Left colon (tissue), 2 donors: ENCODE data around the gene KCTD18. TPM values are rescaled to one million over a fixed set of nuclear protein-coding genes. Genes with fewer than 3 reads are reported as not detected.

Source experiments
- ATAC-seq: fragments of 200-7000 bp; cut with Tn5 transposase; one replicate; pipeline ENCODE4 v1.9.1; 2020; ENCODE audit warnings: mild to moderate bottlenecking, moderate library complexity
- DNase-seq, 2 donors: peaks; one replicate each; pipeline ENCODE4 v3.0.0-alpha.2; 2020
- intact Hi-C, 2 donors: fragments of 100-400 bp; cut with DNase I in 1 of 2; cut with micrococcal nuclease in 1 of 2; formaldehyde crosslinking; loops; one replicate each; pipeline versions ENCODE4 v1.11.2 to v1.14.0; 2022; cut with DNase I, micrococcal nuclease
- total RNA-seq, 2 donors: library from RNA; stranded (reverse); fragmentation: NEBNext Ultra II Directional; extraction: Animal tissue kit (Norgen Biotek cat#: 25700); gene quantifications; one replicate each; pipeline ENCODE4 v1.2.1, GENCODE V29; 2021
- donor health status: DM: no; HTN: no; CAD: no.
- donor health status: DM: yes; HTN: yes; CAD: no.

Gene KCTD18
- total RNA-seq, 2 donors from 2014 or later, result 13.5 to 16.2 TPM

DNA sequence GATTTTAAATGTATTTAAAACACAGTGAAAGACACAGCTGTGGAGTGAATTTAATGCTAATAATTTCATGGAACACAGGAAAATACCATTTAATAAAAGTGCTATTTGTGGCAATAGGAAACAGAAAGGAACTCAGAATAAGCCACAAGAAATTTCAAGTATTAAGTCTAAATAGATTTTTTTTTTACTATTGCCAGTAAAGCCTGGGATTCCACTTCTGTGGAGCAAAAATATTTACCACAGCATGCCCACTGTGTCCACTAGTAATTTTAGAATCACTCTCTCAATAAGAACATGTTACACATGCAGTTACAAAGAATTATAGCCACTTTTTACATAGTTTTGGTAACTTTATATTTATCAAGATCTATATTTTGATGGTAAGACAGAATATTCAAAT, 17.2 kb downstream of the KCTD18 start:
- intact Hi-C loops, result no loop called here
- ATAC-seq (no peak), DNase-seq (no peak)

DNA sequence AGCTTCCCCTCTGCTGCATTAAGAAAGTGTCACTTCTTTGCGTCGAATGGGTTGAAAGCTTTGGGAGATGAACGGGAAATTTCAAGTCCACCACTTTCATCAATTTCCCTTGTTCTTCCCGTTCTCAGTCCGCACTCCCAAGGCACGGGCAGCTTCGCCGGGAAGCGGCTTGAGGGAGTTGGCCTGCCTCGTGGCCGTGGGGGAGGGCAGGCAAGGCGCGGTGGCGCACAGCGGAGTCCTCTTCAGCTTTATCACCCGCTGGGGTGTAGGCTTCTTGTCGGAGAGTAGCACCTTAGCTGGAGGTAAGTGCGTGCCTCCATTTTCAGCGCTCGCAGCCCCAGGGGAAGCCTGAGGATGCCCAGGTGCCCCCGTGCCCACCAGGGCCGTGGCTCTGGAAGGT, 19.9 kb downstream of the KCTD18 start:
- ATAC-seq, result no peak
- intact Hi-C loops, result no loop called here
- no peak for DNase-seq

DNA sequence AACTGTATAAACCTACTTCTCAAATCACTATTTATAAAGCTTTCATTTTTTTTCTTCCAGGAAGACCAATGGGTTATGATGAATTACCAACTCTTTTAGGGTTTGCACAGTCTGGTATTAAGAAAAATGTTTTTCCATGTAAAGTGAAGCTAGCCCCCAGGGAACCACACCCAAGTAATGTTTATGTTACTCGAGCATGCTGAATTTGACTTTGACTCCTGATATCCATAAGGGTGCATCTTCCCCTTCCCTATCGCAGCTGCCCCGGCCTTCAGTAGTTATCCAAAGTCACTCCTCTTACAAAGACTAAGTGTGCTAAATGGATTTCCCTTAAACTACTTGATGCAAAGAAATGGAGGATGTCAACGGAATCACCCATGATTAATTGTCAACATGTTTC, 21.7 kb downstream of the KCTD18 start:
- ATAC-seq, result no peak
- no peak for DNase-seq
- intact Hi-C loops, result no loop called here

DNA sequence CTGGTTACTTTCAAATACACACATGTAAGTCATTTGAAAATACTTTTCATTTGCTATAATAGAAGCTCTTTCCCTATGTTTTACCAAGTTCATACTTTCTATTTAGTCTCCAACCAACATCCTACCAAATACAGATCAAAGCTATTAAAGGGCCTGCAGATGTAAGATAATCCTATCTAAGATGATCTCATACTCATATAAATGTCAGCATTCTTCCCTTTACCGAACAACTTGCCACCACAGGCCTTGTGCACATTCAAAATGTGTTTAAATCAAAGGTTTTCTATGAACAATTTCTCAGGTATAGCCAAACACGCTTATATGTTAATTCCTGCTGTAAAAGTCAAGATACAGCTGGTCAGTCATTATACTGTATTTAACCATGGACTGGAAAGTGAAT, 23.3 kb downstream of the KCTD18 start:
- intact Hi-C loops, result no loop called here
- DNase-seq, result no peak
- ATAC-seq, result no peak

DNA sequence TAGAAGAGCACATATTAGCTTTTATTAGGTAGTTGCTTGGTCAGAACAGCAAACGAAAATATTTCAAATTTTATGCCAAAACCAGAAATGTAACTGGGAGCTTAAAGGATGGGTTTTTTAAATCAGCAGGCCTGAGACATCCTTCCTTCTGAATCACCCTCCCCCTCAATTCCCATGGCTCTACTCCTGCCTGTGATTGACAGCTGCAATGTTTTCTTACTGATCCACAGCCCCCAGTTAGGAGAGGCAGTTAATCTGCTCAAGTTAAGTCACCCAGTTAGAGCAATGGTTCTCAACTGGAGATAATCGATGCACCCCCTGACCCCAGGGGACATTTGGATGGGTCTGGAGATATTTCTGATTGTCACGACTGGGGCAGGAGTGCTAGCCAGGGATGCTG, 24.9 kb downstream of the KCTD18 start:
- ATAC-seq (no peak), DNase-seq (no peak)
- intact Hi-C loops, result no loop called here

DNA sequence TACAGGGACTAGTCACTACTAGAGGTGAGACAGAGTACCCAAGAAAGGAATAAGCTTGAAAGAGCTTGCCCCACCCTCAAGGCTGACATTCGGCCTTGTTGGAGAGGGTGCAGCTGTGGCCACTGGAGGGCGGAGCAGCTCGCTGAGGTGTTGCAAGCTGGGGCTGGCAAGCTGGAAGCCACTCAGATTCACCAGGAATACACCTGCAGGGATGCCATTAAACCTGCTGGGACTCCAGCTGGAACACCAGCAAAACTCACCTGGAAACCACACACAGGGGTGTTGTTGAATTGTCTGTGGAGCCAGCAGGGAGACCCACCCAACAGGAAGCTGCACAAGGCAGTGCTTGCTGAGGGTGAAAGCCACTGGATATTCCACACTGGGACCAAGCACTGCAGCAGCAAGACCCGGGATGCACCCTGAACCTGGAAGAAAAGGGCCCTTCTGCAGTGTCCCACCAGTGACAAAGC, 26.1 kb downstream of the KCTD18 start:
- intact Hi-C loops, result no loop called here
- ATAC-seq, result peak; percentile 90
- DNase-seq, result peak; percentile 69 to 77

DNA sequence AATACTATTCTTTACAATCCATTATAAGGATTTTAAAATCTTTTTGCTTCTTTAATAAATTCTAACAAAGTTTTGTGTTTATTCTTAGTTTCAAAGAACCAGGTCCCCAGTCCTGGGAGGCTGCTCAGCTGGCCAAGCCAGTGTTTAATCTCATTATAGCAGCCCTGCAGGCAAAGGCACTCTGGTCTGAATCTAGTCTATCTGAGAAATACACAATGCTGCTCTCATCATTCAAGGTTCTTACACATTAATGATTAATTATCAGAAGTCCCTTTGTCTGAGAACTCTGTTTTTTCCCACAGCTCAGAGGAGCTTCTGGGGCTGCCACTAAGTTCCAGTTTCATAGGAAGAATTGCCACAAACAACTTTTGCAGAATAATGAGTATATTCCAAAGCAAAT, 27.7 kb downstream of the KCTD18 start:
- ATAC-seq (no peak), DNase-seq (no peak)
- intact Hi-C loops, result no loop called here

DNA sequence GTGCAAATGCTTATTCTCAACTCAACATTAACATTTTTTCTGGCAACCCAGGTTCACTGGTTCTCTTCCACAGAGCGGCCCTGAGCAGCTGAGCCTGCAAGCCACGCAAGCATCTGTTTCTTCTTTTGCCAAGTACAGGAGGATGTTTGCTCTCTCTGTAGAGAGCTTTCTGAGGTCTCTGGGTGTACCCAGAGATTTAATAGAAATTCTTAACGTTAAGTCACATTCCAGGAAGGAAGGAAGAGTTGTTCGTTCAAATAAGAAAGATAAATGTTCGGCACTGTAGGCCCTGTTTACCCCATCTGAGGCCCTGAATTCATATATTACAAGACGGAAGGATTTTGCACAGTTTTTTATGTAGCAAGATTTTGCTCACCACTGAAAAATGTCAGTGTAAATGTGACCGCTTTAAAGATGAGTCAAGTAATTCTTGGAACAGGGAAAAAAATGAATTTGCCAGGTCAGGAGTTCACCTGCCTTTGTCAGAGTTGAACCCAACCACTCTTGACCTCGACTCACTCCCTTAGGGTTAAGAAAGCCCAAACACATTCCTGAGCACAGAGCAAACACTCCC, 30.1 kb downstream of the KCTD18 start:
- intact Hi-C loops, result loop anchor here (2.0 to 10.0 kb wide), 2 partner anchors 495 to 499 kb away; no protein-coding TSS in a partner anchor
- no peak for ATAC-seq
- no peak for DNase-seq

DNA sequence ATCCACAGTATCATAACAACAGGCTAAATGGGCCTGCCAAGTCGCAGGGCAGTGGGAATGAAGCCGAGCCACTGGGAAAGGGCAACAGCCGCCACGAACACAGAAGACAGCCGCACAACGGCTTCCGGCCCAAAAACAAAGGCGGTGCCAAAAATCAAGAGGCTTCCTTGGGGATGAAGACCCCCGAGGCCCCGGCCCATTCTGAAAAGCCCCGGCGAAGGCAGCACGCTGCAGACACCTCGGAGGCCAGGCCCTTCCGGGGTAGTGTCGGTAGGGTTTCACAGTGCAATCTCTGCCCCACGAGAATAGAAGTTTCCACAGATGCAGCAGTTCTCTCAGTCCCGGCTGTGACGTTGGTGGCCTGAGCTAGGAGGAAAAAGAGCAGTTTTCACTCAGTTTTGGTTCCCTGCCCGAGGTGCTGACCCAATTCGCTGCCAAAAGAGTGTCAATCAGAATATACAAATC, 32.2 kb downstream of the KCTD18 start:
- ATAC-seq (no peak), DNase-seq (peak in 1 of 2 donors; percentile 32)
- intact Hi-C loops, result loop anchor here in 1 of 2 donors (10.0 kb wide), 1 partner anchor 493 kb away; no protein-coding TSS in a partner anchor

DNA sequence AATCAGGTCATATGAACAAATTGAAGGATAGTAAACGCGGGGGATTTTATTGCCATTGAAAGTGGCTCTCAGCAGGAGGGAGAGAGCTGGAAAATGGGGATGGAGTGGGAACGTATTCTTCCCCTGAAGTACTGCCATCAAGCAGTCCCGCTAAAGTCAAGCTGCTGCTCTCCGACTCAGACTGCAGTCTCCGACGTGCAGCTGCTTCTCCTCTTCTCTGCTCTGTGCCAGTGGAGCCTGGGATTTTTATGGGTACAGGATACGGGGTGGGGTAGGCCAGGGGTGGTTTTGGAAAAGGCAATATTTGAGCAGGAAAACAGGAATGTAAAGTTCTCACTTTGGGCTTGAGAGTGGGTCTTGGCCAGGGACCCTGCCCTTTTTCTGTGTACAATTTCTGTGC, 33.0 kb downstream of the KCTD18 start:
- no peak for ATAC-seq
- DNase-seq, result no peak
- intact Hi-C loops, result loop anchor here in 1 of 2 donors (10.0 kb wide), 1 partner anchor 492 kb away; no protein-coding TSS in a partner anchor

DNA sequence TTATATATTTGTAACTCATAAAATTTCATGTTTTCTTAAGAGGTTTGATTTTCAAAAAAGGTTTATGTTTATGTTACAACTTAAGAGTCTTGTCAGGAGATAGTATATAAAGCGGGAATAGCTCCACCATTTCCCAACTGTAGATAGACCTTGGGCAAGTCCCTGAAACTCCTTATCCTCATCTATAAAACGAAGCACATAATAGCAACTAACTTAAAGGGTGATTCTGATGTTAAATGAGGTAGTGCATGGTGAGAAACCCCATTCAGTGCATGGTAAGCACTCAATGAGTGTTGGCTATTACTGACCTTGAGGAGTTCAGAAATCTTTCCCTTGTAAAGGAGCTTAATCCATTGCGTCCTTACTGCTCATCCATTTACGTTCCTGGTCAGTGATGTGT, 34.1 kb downstream of the KCTD18 start:
- intact Hi-C loops, result loop anchor here in 1 of 2 donors (10.0 kb wide), 1 partner anchor 491 kb away; no protein-coding TSS in a partner anchor
- ATAC-seq (no peak), DNase-seq (no peak)

DNA sequence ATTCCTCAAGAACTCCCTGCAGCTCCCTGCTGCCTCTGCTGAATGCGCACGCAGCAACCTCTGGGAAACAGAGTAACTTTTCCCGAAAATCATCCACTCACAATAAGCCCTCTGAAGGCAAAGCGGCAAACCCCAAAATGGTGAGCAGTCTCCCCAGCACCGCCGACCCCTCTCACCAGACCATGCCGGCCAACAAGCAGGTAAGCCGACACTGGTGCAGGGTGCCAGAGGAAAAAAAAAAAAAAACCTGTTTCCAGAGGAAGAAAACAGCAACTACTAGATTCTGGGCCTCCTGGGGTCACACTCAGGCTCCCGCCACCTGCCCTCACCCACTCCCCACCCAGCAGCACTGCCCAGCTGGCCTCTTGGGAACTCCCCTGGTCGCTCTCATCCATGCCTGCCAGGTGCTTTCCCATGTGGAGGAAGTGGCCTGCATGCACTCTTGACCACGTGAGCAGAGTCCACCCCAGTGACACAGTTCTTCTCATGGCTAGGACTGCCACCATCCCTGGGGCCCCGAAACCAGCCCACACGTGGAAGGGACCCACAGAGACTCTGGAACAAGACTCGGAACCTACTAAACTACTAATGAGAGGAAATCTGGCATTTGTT, 36.9 kb downstream of the KCTD18 start:
- peak; percentile 20 for ATAC-seq
- intact Hi-C loops, result loop anchor here in 1 of 2 donors (10.0 kb wide), 1 partner anchor 488 kb away; no protein-coding TSS in a partner anchor
- DNase-seq, result no peak

DNA sequence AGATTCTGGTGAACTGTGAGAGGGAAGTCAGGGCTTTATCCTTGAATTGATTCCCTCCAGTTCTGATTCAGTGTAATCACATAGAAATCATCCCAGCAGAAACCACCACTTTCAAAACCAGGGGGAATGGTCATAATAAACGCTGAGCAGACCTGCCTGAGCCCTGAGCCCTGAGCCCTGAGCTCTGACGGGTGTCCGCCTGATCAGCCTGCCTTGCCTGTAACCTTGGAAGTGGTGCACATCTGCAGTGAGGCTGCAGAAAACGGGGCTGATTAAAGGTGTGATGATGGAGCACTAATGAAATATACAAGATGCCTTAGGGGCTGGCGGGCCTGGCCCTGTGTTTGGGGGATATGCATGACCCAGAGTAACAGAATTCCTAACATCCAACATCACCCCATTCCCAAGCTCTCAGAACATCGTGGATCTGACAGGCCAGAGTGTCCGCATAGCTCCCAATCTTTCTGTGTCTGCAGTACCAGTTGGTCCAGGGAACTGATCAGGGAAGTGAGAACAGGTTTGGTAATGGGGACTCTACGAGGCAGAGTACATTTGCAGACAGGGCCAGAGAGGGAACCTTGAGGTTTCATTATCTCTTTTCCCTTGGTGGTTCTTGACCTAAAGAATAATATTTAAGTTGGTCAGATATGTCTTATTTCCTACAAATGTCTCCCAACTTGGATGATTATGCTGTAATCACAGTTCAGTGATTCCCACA, 37.8 kb downstream of the KCTD18 start:
- intact Hi-C loops, result loop anchor here in 1 of 2 donors (10.0 kb wide), 1 partner anchor 487 kb away; no protein-coding TSS in a partner anchor
- ATAC-seq (no peak), DNase-seq (no peak)

DNA sequence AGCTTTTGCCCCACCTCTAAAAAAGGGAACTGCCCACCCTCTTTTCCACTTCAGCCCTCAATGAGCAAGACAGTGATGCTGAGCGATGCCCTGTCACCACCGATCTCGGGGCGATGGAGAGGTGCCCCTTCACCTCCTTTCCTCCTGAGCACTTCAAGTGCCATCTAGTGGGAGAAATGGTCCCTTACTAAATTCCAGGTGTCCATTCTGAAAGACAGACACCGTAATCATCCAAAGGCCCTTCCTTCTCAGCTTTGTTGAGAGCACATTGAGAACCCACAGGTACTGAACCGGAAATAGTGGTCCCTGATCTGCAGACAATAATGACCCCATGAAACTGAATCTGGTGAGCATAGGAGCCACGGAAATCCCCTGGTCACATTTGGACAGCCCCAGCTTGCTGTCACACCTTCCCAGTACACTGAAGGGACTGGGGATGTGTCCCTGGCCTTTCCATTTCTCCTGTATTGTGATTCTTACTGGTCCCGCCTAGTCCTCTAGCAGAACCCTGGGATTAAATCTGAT, 38.5 kb downstream of the KCTD18 start:
- DNase-seq (peak in 1 of 2 donors; percentile 21), ATAC-seq (peak; percentile 57)
- intact Hi-C loops, result loop anchor here in 1 of 2 donors (10.0 kb wide), 1 partner anchor 487 kb away; no protein-coding TSS in a partner anchor

DNA sequence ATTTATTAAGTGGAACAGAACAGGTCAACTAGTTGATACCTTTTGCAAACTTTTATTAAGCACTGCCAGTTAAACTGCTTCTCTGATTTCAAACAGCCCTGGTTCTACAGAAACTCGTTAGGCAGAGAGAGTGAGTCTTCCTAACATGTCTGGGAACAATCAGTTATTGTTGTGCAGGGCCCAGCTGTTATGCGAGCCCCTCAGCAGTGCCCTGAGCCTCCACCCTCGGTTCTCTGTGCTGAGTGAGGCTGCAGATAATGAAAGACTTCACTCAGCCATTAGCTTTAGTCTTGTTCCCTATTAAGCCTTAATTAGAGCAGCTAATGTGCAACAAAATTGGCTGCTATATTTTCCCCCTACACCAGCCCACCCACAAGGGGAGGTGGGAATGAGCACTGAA, 39.6 kb downstream of the KCTD18 start:
- intact Hi-C loops, result loop anchor here in 1 of 2 donors (10.0 kb wide), 1 partner anchor 485 kb away; no protein-coding TSS in a partner anchor
- ATAC-seq, result no peak
- no peak for DNase-seq

DNA sequence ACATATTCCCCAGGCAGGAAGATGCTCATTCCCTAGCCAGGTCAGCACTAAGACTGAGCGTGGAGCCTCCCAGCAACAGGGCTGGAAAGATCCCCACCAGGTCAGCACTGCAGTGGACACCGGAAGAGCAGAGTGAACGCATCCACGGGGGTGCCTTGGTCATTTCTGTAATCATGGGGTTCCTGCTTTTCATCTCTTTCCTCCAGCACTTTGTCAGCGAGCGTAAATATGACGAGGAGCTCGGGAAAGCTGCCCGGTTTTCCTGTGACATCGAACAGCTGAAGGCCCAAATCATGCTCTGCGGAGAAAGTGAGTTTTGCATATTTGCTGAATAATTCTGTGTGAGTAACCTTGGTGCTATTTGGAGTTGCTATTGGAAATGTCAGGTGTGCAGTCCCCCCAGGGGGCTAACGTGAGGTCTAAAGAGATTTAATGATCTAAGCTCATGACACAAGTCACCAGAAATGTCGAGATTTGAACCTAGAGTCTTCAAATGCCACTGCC, 40.1 kb downstream of the KCTD18 start:
- intact Hi-C loops, result loop anchor here (10.0 kb wide), 2 partner anchors 155 to 485 kb away; no protein-coding TSS in a partner anchor
- DNase-seq, result peak; percentile 16 to 30
- ATAC-seq, result no peak

DNA sequence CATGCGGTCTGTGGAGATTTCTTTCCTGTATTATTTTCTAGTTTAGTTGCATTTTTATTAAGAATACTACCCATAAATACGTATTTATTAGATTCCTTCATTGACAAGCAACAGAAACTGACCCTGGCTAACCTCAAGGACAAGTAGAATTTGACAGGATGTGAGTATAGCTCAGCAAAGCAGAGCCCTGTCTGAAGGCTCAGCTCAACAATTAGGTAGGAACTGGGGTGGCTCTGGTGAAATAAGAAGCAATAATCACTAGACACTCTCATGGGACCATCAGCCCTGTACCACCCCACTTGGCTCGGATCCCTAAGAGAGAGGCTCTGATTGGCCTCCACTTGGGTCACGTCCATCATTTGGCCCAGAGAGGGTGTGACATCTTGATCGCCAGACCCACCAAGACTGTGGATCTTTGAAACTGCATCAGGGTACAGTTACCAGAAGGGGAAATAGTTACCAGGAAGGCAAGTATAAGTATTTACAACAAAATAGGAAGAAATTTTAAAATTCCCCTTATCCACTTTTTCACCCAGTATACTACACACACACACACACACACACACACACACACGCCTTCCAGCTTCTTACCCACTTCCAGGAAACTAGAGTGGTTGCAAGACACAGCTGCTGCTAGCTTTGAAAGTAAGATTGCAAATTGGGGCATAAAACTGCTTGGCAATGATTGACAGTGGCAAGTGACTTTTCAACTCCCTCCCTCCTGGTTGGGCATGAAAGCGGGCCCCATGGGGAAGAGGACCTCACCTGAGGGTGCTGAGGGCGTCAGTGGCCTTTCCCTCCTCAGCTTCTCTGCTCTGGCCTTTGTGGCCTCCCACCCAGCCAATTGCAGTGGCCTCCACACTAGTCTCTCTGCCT, 41.8 kb downstream of the KCTD18 start:
- DNase-seq, result no peak
- ATAC-seq, result peak; percentile 72
- intact Hi-C loops, result loop anchor here in 1 of 2 donors (10.0 kb wide), 1 partner anchor 153 kb away; no protein-coding TSS in a partner anchor
